Ovary (tissue), 3 donors: ENCODE data around the gene STX8.

Source experiments
- CTCF ChIP-seq, 3 donors: fragments of 450-650 bp in 2 of 3; fragments of 200-600 bp in 1 of 3; IDR thresholded peaks; one replicate each; pipeline versions ENCODE4 v1.5.1 to v1.8.0; 2016 to 2022; ENCODE audit warnings: antibody characterized with exemption in 3 of 3, mild to moderate bottlenecking in 1 of 3
- POLR2A ChIP-seq: fragments of 450-650 bp; IDR thresholded peaks from one replicate; pipeline ENCODE4 v1.6.1; 2017; ENCODE audit warnings: antibody characterized with exemption, mild to moderate bottlenecking, moderate library complexity
- donor health status: DM: no; HTN: no; CAD: no.

- TF ChIP-seq CTCF (IDR thresholded peaks at IDR 0.05) = no peak
- no peak for TF ChIP-seq POLR2A
Observed at GRCh38 chr17:9242497-9242881, 333.1 kb downstream of the STX8 start.
